GM19043 (cell line): Measurements from ENCODE around the gene CTTN.

Experiments used
- ATAC-seq: cut with Tn5 transposase; IDR thresholded peaks from one replicate; pipeline ENCODE4 v1.9.1; 2021; ENCODE audit warnings: low read depth; ENCODE audit not compliant: unreplicated experiment

Gene CTTN

DNA sequence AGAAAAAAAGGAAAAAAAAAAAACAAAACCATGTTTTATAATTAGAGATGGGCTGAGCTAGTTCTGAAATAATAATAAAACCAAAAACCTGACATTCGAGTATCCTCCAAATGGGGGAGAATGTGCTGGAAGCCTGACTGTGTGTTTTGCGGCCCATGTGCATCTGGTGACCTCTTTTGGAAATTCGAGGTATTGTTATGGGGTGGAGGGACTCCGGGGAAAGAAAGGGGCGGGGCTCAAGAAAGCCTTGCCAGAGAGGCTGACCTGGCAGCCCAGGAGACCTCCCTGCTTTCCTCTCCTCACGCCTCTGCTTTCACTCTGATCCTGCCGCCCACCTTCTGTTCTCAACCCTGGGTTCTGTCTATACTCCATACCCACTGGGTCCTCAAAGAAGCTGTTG lies 72.9 kb downstream of the CTTN start:
- ATAC-seq = no peak

DNA sequence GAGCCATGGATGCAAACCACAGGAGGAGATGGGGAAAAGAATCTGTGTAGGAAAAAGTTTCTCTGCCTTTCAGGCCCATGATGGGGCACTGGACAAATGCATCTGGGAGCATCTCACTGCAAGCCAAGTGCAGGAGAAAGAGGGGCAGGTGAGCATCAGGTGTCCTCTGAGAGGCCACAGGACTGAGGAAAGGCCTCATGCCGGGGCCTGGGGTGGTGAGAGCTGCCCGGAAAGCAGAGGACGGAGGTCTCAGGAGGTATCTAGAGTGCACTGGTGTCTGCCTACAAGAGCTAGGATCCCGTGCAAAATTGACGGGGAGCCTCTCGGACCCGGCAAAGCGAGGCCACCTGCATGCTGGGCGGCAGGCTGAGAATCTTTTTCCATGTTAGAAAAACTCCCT lies 73.9 kb downstream of the CTTN start:
- ATAC-seq = no peak

DNA sequence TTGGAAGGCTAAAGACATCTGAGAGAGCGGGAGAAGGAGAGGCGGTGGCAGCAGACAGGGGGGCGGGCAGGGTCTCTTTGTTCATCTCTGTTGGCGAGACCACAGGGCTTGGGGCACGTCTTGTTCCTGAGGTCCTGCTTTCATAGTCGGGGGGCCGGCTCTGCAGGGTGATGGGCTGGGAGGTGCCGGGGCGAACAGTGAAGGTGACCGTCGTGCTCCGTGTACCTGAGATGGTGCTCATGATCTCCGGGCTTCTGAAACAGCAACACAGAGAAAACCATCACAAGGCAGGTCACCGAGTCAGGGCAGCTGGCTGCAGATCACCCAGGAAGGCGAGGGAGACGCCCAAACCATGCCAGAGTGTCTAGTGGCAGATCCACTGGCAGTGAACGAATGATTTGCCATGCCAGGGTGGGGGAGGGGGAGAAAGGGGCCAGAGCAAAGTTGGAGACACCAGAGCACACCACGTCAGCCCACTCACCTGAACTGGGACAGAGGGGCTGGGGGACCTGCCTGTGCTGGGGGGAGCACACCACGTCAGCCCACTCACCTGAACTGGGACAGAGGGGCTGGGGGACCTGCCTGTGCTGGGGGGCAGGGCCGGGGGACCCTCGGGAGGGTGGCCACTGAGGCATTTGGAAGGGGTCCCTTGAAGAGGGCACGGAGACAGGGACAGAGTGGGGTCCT lies 75.0 kb downstream of the CTTN start:
- no peak for ATAC-seq

DNA sequence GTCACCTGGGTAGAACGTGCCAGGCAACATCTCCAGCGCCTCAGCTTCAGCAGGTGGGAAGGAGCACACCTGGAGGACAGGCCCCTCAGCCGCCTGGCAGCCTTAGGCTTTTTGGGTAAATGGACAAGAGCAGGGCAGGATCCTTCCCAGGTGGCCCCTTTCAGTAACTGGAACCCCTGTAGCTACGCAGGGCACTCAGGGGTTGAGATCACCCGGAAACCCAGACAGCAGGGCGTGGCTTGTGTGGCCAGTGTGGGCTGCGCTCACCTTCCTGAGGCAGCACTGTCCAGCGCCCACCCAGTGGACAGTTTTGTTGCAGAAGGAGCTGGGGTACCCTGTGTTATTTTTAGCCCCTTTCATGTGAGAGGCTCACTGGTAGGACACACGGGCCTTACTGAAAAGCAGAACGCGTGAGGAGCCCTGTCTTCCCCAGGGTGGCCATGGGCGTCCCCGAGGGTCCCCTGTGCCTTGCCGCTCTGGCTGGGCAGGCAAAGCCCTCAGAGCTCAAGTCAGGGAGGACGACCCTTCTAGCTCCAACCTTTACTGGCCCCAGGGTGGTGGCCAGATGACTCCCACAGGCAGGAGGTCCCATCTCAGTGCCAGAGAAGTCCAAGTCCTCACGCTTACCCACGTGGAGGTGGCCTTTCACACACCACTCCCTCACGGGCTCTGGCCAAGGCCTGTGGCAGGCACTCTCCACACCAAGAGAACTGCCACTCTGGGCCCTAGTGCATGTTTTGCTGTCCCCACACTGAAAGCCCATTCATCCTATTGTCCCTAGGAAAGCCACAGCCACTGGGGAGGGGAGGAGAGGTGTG lies 75.8 kb downstream of the CTTN start:
- ATAC-seq = no peak

DNA sequence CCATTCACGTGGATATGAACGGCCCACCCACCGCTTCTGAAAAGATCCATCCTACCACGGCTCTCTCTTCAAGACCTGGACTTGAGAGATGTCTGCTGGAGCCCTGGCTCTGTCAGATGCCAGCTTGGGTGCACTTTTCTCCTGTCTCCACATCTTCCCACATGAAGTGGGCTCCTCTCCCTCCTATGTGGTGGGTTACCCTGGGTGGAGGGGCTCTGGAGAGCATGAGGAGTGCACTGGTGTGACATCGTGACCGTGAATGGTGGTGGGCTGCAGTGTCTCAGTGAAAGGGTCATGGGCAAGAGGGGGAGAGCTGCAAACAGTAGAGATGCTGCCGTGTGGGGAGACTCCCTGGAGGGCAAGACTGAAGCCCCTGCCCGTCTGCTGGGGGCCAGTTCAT lies 76.4 kb downstream of the CTTN start:
- no peak for ATAC-seq

DNA sequence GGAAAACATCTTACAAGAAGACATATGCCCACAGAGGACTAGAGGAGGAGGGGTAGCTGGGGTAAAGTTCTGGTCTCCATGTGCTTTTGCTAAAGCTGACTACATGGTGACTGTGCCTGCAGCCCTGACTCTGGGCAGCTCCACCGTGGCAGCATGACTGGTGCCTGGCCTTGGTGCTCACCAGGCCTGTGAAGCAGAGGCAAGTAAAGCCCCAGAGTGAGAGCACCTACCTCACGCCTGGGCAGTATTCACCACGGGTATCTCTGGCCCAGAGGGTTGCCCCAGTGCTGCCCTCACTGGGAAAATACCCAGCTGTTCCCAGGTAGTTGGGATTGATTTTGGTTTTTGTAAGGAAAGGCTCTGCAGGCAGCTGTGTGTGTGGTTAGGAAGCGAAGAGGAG lies 78.3 kb downstream of the CTTN start:
- ATAC-seq = no peak

DNA sequence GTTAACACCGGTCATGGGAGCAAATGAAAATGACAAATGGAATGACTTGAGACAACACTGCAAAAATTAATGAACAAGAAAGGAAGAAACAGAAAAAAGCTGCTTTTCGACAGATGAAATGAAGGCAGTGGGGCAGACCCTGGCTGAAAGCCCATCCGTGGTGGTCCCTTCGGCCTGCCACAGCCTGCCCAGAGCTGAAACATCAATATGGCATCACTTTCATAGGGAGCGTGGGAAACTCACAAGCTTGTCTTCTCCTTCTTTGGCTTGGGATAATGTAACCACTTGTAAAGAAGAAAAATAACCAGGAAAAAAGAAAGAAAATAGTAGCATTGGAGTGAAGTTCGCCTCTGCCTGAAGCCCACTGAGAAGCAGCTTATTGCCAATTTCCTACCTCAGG lies 78.8 kb downstream of the CTTN start:
- ATAC-seq = no peak

DNA sequence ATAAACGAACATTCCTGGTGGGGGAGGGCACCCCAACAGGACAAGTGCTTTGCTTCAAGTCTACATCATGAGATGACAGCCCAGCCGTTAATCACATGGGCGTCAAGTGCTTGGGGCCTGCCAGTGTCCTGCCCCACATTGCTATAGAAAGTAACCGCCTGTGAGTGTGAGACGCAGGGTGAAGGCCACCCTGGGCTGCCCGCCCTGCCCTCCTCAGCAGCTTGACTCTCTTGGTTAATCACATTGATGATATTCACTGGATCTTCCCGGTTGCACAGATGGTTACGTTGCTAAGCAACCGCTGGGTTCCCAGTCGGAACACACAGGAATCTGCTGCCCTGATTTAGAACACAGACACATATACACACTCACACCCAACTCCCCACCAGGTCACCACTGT lies 79.3 kb downstream of the CTTN start:
- ATAC-seq = no peak

DNA sequence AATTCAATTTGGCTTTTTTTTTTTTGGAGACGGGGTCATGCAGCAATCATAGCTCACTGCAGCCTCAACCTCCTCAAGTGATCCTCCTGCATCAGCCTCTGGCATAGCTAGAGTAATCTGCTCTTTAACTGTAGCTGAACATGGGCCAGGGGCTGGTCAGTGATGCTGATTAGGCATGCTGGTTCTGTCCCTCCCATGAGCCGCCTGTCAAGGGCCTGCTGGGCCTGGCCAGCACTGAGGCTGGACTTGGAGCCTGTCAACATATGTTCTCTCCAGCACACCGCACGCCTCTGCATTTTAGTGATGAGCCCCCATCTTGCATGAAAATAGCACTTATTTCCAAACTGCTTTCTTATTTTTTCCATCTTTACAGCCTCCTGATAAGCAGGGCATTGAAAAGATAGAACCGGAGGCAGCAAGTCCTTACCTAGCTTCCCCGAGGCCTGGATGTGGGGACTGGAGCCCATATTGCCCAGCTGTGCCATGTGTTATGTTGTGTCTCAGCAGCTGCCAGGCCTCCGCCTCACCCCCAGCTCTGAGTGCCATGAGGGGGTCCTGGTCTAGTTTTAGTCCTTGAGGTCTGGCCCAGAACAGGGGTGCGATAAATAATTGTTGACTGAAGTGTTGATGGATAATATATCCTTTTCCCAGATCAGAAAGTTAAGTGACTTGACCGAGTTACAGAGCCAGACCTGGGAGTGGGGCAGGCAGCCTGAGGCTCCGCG lies 80.0 kb downstream of the CTTN start:
- ATAC-seq = no peak

DNA sequence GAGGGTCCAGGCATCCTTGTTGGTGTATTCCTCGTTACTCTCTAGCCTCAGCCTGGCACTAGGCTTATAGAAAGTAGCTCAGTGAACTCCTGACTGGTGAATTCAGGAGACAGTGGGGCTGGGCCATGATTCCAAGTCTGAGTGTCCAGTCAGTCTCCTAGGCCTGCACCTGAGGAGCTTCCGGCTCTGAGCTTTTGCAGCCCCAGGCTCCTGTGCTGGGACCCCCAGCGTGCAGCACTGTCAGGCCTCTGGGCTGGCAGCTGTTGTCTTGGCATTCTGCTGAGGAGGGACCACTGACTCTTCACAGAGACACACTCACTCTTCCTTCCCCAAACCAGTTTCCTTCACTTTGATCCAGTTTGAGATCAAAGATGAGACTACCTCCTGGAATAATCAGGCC lies 82.4 kb downstream of the CTTN start:
- no peak for ATAC-seq

DNA sequence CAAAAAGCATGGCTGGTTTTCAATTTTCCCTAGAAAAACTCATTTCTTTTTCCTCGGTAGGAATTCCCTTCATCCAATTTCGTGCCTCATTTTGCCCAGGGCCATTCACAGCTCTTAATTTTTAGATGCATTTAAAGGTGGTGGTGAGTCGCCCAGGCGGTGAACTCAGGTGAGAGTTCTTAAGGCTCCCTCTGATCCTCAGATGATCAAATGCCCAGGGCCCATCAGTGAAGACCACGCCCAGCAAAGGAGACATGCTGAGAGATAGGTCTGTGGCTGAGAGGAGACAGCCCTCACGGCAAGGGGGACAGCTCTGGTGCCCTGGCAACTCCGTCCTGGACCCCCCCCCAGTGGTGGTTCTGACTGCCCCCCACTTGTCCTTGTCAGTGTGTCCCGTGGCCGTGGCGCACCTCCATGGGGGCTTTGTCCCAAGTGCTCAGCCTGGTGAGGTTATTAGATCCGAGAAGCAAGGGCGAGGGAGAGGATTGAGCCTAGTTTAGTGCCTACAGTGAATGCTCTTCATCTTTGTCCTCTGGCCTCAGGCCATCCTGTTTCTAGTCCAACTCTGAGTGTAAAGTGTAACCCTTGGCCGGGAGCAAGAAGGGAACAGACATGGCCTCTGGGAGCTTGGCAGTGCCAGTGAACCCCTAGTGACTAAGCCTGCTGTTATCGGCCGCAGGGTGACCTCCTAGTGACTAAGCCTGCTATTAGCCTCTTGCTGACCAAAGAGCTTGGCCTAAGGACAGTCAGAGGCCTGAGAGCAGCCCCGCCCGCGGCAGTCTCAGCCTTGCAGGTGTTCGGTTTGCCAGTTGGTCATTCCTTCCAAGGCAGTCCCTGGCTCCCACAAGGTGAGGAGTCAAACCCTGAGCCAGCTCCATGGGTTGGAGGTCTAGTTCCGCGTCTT lies 83.5 kb downstream of the CTTN start:
- no peak for ATAC-seq

DNA sequence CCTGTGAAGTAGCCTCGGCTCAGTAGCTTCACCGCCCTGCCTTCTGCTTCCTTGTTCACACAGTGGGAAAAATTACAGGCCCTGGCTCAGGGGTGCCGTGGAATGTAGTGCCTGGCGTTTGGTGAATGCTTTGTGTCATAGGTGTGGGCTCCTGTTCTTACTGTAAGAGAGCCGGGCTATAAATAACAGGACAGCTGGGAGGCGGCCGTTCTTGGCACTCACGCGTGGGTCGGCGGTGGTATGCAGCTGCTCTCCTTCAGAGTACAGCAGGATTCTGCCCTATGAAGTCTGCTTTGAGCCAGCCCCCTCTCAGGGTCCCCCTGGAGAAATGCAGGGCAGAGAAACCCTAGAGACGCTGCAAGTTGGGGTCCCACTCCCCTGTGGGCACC lies 84.2 kb downstream of the CTTN start:
- no peak for ATAC-seq

DNA sequence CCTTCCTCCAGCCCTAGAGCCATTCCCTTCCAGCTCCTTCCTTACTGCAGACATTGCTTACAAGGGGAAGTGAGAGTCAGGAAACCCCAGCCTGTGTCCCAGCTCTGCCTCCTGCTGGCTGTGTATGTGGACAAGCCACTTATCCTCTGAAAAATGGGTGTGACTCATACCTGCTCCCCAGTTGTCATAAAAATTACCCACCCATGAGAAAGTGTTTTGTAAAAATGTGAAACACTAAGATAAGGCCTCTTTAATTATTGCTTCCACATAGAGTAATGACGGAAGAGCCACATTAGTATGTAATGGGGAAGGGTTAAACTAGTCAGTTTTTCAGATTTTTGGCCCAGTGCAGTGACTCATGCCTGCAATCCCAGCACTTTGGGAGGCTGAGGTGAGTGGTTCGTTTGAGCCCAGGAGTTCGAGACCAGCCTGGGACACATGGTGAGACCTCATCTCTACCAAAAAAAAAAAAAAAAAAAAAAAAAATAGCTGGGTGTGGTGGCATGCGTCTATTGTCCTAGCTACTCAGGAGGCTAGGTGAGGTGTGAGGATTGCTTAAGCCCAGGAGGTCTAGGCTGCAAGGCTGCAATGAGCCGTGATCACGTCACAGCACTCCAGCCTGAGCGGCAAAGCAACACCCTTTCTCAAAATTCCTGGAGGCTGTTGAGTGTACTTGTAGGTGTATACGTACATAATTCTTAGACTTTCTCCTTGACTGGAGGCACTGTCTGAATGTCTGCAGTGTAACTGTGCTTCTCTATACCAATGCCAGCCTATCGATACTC lies 84.9 kb downstream of the CTTN start:
- ATAC-seq = no peak

DNA sequence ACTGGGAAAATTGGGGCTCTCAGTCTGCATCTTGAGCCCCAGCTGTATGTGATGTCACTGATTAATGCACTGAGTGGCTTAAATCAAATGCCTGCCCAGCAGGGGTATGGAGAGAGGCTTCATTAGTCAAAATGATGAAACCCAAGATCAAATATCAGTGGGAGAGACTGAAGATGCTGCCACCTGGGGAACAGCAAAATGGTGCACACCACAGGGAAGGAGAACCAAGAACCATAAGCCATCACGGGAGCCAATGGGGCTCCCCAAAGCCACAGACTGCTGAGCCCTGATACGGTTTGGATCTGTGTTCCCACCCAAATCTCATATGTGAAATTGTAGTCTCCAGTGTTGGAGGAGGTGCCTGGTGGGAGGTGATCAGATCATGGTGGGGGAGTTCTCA lies 85.6 kb downstream of the CTTN start:
- ATAC-seq = no peak

DNA sequence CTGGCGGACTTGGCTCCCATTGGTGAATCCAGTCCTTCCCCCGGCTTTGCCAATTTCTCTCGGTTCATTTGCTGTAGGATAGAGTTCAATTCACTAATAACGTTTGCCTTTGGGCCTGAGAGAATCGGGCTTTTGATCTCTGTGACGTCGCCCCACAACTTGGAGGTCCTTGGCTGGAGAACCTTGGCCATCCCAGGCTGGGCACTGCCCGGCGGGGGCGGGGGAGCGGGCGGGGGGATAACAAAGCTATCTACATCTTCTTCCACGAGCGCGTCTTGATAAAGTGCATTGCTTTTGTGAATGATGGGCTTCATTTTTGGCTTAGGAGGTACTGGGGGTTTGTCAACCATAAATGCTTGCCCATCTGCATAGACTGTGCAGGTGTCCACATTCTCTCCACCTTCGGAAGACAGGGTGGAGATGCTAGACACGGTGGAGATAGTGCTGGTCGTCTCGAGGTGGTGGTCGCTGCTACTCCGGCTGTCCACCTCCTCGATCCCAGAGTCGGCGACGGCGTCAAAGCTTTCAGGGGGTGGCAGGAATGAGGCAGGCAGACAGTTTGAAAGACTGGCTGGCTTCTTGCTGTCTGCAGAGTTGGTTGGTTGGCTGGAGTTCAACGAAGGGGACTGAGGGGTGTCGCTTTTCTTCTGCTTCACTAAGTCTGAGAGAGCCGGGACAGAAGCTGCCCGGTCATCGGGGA lies 87.1 kb downstream of the CTTN start:
- ATAC-seq = no peak

DNA sequence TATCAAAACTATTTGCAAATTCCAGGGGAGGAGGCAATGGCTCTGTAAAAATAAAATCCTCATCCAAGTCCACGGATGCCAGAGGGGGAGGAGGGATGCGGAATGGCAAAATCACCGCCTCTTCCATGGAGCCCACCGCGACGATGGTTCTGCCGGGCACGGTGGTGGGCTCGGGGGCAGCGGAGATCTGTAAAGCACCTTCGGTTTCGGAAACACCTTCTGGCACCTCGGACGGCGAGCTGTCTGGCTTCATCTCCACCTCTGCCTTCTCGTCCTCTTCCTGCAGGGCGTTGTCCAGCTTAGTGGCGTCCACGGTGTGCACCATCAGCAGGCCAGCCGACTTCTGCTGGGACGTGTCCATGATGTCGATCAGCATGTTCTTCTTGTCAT lies 87.7 kb downstream of the CTTN start:
- ATAC-seq = no peak
